WERI-Rb-1 (cell line): ENCODE measurements around the gene GASK1A.
"Not testable (repeated sequence)": the region's sequence is repeated elsewhere in the genome, so short reads cannot be mapped to it uniquely, and the experiment has no call there.

Source experiments
- DNase-seq: peaks from one replicate; pipeline ENCODE4 v3.0.0-alpha.2; 2020
- H3K27ac ChIP-seq: fragments of 250-450 bp; sonication (Bioruptor Pico); 2 replicates; pipeline ENCODE4 v1.5.1; 2020; ENCODE audit warnings: mild to moderate bottlenecking, moderate library complexity
- H3K27me3 ChIP-seq: fragments of 250-450 bp; sonication (Bioruptor Pico); 2 replicates; pipeline ENCODE4 v1.5.1; 2021; ENCODE audit warnings: mild to moderate bottlenecking, low read depth, moderate library complexity; ENCODE audit not compliant: insufficient read depth, severe bottlenecking
- H3K36me3 ChIP-seq: fragments of 250-450 bp; sonication (Bioruptor Pico); 2 replicates; pipeline ENCODE4 v1.5.1; 2020; ENCODE audit warnings: mild to moderate bottlenecking, moderate library complexity
- H3K4me3 ChIP-seq: 2 replicates; pipeline ENCODE4 v1.5.1; 2011; ENCODE audit warnings: low read depth, mild to moderate bottlenecking, control low read depth, low read length
- H3K9me3 ChIP-seq: fragments of 250-450 bp; sonication (Bioruptor Pico); 2 replicates; pipeline ENCODE4 v1.5.1; 2021; ENCODE audit warnings: mild to moderate bottlenecking, moderate library complexity; ENCODE audit not compliant: severe bottlenecking
- TF ChIP-seq, protein P1 (sequence below): IDR thresholded peaks from 2 replicates; pipeline ENCODE4 v1.5.1; 2011; ENCODE audit warnings: low read depth, mild to moderate bottlenecking, control low read depth, inconsistent platforms, low read length

GASK1A gene

DNA sequence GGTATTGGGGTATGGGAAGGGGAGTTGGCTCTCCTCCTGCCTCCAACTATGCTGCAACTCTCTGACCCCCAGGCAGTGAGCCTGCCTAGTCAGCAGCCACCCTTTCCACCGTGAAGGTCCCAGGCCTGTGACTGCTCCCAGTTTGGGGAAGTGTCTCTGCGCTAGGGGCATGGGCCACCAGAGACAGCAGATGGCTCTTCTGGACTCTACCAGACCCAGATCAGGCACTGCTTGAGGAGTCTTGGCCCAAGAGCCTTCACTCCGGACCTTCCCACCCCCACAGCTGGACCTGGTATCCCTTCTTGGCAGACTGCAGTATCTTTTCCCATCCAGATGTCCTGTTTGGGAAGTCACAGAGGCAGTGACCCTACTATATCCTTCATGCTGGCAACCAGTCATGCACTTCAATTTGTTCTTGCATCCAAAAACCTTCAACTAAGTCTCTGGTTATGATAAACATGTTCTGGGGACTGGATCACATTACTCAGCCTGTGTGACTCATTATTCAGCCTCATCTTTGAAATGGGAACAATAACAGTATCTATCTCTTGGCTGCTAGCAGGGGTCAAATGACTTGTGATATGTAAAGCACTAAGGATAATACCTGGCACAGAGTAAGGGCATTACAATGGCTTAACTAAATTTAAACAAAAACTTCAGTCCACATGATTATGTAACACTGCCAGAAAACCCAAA is 64.1 kb downstream of the GASK1A start:
- DNase-seq: no peak

DNA sequence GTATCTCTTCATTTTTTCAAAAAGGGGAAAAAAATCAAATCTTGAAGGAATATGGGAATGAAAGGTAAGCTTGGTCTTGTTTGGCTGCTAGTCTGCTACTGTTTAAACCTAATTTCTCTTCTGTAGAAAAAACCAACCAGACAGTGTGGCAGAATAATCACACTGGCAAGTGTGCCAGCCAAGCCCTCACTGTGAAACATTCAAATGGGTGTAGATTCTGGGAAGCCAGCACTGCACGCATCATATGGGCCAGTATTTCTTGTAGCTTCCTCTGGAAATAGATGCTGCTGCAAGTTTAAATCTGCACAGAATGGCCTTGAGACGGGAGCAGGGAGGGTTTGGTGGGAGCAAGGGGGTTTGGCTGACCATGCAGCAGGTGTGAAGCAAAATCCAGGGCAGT is 64.7 kb downstream of the GASK1A start:
- Histone ChIP-seq H3K27me3 (no peaks in the 10 kb centered on the region), H3K9me3 (peaks cover 9% of the 10 kb centered on the region), H3K4me3 (no peak overlapping the region), H3K27ac (no peak overlapping the region), H3K36me3 (no peaks in the 10 kb centered on the region)
- TF ChIP-seq, protein P1, sequence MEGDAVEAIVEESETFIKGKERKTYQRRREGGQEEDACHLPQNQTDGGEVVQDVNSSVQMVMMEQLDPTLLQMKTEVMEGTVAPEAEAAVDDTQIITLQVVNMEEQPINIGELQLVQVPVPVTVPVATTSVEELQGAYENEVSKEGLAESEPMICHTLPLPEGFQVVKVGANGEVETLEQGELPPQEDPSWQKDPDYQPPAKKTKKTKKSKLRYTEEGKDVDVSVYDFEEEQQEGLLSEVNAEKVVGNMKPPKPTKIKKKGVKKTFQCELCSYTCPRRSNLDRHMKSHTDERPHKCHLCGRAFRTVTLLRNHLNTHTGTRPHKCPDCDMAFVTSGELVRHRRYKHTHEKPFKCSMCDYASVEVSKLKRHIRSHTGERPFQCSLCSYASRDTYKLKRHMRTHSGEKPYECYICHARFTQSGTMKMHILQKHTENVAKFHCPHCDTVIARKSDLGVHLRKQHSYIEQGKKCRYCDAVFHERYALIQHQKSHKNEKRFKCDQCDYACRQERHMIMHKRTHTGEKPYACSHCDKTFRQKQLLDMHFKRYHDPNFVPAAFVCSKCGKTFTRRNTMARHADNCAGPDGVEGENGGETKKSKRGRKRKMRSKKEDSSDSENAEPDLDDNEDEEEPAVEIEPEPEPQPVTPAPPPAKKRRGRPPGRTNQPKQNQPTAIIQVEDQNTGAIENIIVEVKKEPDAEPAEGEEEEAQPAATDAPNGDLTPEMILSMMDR: no peak
- no peak for DNase-seq

More for the DNA sequence above, 64.1 kb downstream of the GASK1A start:
- Histone ChIP-seq H3K27ac (no peak overlapping the region), H3K27me3 (no peaks in the 10 kb centered on the region), H3K9me3 (peaks cover 9% of the 10 kb centered on the region), H3K36me3 (no peaks in the 10 kb centered on the region), H3K4me3 (no peak overlapping the region)
- TF ChIP-seq, protein P1: no peak

DNA sequence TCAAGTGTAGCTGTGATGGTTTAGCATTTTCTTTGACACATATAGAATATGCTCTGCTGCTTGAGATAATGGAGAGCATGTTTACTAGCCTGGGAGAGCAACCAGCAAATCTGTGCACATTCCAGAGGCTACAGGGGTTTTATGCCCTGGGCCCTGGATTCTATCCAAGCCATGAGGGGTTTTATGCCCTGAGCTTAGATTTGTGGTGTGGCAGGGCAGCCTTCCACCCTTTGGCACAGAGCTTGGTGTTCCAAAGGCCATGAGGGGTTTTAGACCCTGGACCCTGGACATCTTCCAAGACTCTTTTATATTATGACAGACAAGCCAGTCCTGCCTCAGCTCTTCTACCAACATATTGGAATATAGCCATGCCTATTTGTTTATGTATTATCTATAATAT is 66.0 kb downstream of the GASK1A start:
- not testable (repeated sequence) for H3K9me3 ChIP-seq, H3K4me3 ChIP-seq, H3K27me3 ChIP-seq, H3K27ac ChIP-seq, DNase-seq, H3K36me3 ChIP-seq

DNA sequence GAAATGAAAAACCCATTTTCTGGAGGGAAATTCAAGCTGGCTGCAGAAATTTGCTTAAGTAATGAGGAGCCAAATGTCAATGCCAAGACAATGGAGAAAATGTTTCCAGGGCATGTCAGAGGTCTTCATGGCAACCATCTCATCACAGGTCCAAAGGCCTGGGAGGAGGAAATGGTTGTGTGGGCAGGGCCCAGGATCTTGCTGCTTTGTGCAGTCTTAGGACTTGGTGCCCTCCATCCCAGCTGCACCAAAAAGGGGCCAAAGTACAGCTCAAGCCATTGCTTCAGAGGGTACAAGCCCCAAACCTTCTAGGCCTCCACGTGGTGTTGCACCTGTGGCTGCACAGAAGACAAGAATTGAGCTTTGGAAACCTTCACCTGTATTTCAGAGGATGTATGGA is 67.5 kb downstream of the GASK1A start:
- TF ChIP-seq, protein P1: no peak
- no peaks in the 10 kb centered on the region for H3K27me3 ChIP-seq
- H3K36me3 ChIP-seq: no peaks in the 10 kb centered on the region
- no peak overlapping the region for H3K4me3 ChIP-seq
- H3K27ac ChIP-seq: no peak overlapping the region
- DNase-seq: no peak
- peaks cover 14% of the 10 kb centered on the region for H3K9me3 ChIP-seq

DNA sequence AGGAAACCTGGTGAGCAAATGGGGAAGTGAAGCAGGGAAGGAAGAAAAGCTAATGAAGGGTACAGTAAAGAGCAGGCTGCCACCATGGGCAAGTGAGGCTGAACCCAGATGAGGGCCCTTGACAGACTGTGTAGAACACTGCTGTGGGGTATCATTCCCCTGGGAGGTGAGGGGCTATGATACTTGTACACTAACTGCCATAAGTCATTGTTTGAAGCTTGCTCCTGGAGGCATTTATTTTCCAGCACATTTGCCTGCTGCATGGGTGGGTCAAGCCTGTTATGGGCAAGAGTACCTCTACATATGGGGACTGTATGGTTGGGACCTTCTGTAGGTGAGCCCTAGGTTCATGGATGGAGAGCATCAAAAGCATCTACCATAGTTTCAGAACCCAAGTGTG is 69.4 kb downstream of the GASK1A start:
- DNase-seq: no peak
- H3K27me3 ChIP-seq: no peaks in the 10 kb centered on the region
- peaks cover 14% of the 10 kb centered on the region for H3K9me3 ChIP-seq
- H3K36me3 ChIP-seq: no peaks in the 10 kb centered on the region
- H3K4me3 ChIP-seq: no peak overlapping the region
- TF ChIP-seq, protein P1: no peak
- no peak overlapping the region for H3K27ac ChIP-seq

DNA sequence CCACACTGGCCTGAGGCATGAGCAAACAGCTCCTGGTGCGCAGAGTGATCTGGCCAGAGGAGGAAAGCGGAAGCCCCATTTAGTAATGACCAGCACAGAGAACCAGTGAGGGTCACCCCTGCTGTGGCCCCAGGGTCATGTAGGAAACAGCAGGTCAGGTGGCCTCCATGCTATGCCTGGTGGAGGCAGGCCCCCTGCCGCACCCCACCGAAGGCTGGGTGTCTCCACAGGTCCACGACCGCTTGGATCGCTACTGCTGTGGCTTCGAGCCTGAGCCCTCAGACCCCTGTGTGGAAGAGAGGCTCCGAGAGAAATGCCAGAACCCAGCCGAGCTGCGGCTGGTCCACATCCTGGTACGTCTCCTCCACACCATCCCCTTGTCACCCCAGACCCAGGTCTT is 74.2 kb downstream of the GASK1A start:
- H3K27ac ChIP-seq: no peak overlapping the region
- no peak overlapping the region for H3K4me3 ChIP-seq
- H3K9me3 ChIP-seq: peaks cover 5% of the 10 kb centered on the region
- DNase-seq: no peak
- TF ChIP-seq, protein P1: no peak
- no peaks in the 10 kb centered on the region for H3K27me3 ChIP-seq
- no peaks in the 10 kb centered on the region for H3K36me3 ChIP-seq
